HL-60 (cell line): ENCODE results near the gene CBL.

Experiments used
- DNase-seq, 2 experiments: peaks; one replicate each; pipeline ENCODE4 v3.0.0-alpha.2; 2010 to 2020; ENCODE audit warnings: low read depth in 1 of 2, low spot score in 1 of 2
- H3K27ac ChIP-seq: fragments of 250-450 bp; sonication (Bioruptor Pico); replicated peaks from 2 replicates; pipeline ENCODE4 v1.5.1; 2020; ENCODE audit warnings: mild to moderate bottlenecking, moderate library complexity
- H3K27me3 ChIP-seq: fragments of 250-450 bp; sonication (Bioruptor Pico); 2 replicates; pipeline ENCODE4 v1.5.1; 2021; ENCODE audit warnings: mild to moderate bottlenecking, moderate library complexity; ENCODE audit not compliant: insufficient read depth, poor library complexity, severe bottlenecking
- H3K4me3 ChIP-seq: replicated peaks from 2 replicates; pipeline ENCODE4 v1.5.1; 2011; ENCODE audit warnings: mild to moderate bottlenecking, control low read depth, low read length; ENCODE audit not compliant: insufficient read depth
- GABPA ChIP-seq: IDR thresholded peaks from 2 replicates; pipeline ENCODE4 v1.6.1; 2012; ENCODE audit warnings: low read depth
- POLR2AphosphoS5 ChIP-seq: IDR thresholded peaks from 2 replicates; pipeline ENCODE4 v1.6.1; 2012; ENCODE audit warnings: low read depth
- SPI1 ChIP-seq: IDR thresholded peaks from 2 replicates; pipeline ENCODE4 v1.6.1; 2012; ENCODE audit warnings: low read depth, mild to moderate bottlenecking, borderline replicate concordance
- TF ChIP-seq, protein P1 (sequence below): IDR thresholded peaks from one replicate; pipeline ENCODE4 v1.5.1; 2011; ENCODE audit warnings: low read length, control low read depth, inconsistent platforms; ENCODE audit not compliant: insufficient read depth
- TF ChIP-seq, protein P2 (sequence below): IDR thresholded peaks from 2 replicates; pipeline ENCODE4 v1.6.1; 2012; ENCODE audit warnings: low read depth; ENCODE audit not compliant: insufficient replicate concordance

Gene CBL

GRCh38 chr11:119317592-119318239, 111.6 kb downstream of the CBL start:
- DNase-seq: no peak
- peaks cover 38% of the 10 kb centered on the region for H3K27me3 ChIP-seq
- H3K4me3 ChIP-seq: no peak overlapping the region
- no peak overlapping the region for H3K27ac ChIP-seq
- TF ChIP-seq GABPA (no peak), POLR2AphosphoS5 (no peak), SPI1 (no peak)
- TF ChIP-seq, protein P1, sequence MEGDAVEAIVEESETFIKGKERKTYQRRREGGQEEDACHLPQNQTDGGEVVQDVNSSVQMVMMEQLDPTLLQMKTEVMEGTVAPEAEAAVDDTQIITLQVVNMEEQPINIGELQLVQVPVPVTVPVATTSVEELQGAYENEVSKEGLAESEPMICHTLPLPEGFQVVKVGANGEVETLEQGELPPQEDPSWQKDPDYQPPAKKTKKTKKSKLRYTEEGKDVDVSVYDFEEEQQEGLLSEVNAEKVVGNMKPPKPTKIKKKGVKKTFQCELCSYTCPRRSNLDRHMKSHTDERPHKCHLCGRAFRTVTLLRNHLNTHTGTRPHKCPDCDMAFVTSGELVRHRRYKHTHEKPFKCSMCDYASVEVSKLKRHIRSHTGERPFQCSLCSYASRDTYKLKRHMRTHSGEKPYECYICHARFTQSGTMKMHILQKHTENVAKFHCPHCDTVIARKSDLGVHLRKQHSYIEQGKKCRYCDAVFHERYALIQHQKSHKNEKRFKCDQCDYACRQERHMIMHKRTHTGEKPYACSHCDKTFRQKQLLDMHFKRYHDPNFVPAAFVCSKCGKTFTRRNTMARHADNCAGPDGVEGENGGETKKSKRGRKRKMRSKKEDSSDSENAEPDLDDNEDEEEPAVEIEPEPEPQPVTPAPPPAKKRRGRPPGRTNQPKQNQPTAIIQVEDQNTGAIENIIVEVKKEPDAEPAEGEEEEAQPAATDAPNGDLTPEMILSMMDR: no peak
- TF ChIP-seq, protein P2, sequence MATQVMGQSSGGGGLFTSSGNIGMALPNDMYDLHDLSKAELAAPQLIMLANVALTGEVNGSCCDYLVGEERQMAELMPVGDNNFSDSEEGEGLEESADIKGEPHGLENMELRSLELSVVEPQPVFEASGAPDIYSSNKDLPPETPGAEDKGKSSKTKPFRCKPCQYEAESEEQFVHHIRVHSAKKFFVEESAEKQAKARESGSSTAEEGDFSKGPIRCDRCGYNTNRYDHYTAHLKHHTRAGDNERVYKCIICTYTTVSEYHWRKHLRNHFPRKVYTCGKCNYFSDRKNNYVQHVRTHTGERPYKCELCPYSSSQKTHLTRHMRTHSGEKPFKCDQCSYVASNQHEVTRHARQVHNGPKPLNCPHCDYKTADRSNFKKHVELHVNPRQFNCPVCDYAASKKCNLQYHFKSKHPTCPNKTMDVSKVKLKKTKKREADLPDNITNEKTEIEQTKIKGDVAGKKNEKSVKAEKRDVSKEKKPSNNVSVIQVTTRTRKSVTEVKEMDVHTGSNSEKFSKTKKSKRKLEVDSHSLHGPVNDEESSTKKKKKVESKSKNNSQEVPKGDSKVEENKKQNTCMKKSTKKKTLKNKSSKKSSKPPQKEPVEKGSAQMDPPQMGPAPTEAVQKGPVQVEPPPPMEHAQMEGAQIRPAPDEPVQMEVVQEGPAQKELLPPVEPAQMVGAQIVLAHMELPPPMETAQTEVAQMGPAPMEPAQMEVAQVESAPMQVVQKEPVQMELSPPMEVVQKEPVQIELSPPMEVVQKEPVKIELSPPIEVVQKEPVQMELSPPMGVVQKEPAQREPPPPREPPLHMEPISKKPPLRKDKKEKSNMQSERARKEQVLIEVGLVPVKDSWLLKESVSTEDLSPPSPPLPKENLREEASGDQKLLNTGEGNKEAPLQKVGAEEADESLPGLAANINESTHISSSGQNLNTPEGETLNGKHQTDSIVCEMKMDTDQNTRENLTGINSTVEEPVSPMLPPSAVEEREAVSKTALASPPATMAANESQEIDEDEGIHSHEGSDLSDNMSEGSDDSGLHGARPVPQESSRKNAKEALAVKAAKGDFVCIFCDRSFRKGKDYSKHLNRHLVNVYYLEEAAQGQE: no peak

DNA sequence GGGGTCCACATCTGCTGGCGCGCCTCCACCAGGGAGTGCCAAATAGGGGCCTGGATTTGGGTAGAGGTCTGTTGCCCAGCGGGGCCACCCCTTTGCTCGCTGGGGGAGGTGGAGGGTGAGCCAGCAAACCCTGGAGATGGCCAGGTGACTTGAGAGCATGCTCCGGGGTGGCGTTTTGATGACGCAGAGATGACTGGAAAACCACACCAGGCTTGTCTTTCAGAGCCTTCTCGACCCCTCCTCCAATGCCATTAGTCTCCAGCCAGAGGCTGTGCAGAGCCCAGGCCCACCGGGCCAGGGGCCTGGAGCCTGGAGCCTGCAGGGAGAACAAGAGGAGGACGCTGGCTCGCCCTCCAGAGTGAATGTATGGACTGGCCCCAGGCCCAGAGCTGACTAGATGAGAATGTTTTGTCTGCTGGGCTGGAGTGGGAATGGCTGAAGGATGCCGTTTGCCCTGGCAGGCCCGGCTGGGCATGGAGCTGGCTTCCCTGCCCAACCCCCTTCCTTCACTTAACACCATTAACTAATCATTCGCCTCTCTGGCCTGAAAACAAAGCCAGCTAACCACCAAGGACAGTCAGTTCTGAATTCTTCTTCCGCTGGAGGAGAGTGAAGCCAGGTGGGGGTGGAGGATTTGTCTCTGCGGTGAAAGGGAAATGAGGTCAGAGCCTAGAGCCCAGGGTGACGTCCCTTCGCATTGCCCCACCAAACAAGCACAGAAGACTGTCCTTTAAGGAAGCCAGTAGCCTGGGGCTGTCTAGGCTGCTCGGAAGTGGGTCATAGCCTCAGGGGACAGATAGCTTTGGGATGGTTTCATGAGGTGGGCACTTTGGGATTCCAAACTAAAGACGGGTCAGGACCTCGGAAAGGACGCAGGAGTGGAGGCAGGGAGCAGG, 112.3 kb downstream of the CBL start:
- peak; percentile 71 to 83 for DNase-seq
- H3K27me3 ChIP-seq: peaks cover 38% of the 10 kb centered on the region
- H3K4me3 ChIP-seq: no peak overlapping the region
- H3K27ac ChIP-seq: peak overlapping the region; percentile 39
- TF ChIP-seq, protein P2: no peak
- no peak for TF ChIP-seq POLR2AphosphoS5
- peak; percentile 38; the same call in 1 of the 2 replicates for TF ChIP-seq GABPA
- no peak for TF ChIP-seq SPI1

GRCh38 chr11:119319136-119319699, 113.1 kb downstream of the CBL start:
- H3K4me3 ChIP-seq: no peak overlapping the region

More at GRCh38 chr11:119319136-119319699, 113.1 kb downstream of the CBL start:
- peak overlapping the region; percentile 39 for H3K27ac ChIP-seq
- no peak for DNase-seq
- H3K27me3 ChIP-seq: peaks cover 31% of the 10 kb centered on the region
- TF ChIP-seq, protein P2: no peak
- TF ChIP-seq SPI1 (no peak), POLR2AphosphoS5 (no peak), GABPA (no peak)
- TF ChIP-seq, protein P1: no peak
